Adipocyte (in vitro differentiated cells): ENCODE data around the gene ECEL1.

Experiments
- DNase-seq: peaks from one replicate; pipeline ENCODE4 v3.0.0-alpha.2; 2015; ENCODE audit warnings: low read depth
- H3K27me3 ChIP-seq: replicated peaks from 2 replicates; pipeline ENCODE4 v1.7.0; 2013; ENCODE audit warnings: mild to moderate bottlenecking, low read length, moderate library complexity; ENCODE audit not compliant: control insufficient read depth, insufficient read depth
- H3K36me3 ChIP-seq: 2 replicates; pipeline ENCODE4 v1.7.0; 2013; ENCODE audit warnings: low read length, mild to moderate bottlenecking, moderate library complexity; ENCODE audit not compliant: control insufficient read depth, insufficient read depth, severe bottlenecking
- H3K4me1 ChIP-seq: 2 replicates; pipeline ENCODE4 v1.7.0; 2013; ENCODE audit warnings: mild to moderate bottlenecking, low read length, moderate library complexity; ENCODE audit not compliant: control insufficient read depth, insufficient read depth
- H3K4me3 ChIP-seq: 2 replicates; pipeline ENCODE4 v1.7.0; 2013; ENCODE audit warnings: mild to moderate bottlenecking, low read length, moderate library complexity
- H3K9ac ChIP-seq: 2 replicates; pipeline ENCODE4 v1.7.0; 2013; ENCODE audit warnings: mild to moderate bottlenecking, low read length, moderate library complexity
- H3K9me3 ChIP-seq: 2 replicates; pipeline ENCODE4 v1.7.0; 2013; ENCODE audit warnings: mild to moderate bottlenecking, low read length, moderate library complexity; ENCODE audit not compliant: control insufficient read depth

ECEL1 gene

DNA sequence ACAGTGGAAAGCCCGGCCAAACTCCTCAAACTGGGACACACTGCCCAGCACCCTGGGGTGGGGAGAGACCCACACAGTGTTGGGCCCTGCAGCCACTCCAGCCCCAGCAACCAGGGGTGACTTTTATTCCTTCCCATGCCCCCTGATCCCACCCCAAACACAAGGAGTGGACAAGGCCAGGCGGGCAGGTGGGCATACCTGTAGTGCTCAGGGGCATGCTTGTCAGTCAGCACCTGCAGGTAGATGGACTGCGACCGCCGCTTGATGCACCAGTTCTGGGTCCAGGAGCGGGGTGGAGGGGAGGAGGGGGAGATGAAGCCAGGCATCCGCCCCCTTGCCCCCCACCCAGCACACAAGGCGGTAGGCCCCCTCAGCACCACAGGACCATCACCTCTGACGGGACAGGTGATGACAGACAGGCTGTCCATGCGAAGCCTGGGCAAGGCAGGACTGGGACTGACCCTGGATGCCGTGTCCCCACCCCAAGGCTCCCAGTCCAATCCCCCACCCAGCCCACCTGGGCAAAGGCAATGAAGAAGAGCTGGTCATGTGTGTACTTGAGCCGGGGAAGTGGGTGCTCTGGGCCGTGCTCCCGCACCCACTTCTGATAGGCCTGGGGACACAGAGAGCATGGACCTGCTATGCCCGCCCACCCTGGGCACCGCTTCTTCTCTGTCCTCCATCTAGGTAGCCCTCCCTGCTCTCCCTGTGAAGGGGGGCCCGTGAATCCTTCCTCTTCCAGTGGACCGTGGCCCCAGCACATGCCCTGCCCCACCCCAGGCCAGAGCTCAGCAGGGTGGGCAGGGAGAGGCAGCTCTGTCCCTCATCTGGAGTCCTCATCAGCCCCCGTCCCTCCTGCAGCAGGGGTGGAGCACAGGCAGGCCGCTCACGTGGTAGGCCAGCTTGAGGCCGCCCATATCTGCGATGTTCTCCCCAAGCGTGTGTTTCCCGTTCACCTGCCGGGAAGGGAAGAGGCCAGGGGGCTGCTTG lies 7.1 kb downstream of the ECEL1 start:
- Histone ChIP-seq H3K4me1 (no peaks in the 10 kb centered on the region), H3K27me3 (peaks cover 70% of the 10 kb centered on the region), H3K4me3 (no peak overlapping the region), H3K36me3 (no peaks in the 10 kb centered on the region), H3K9me3 (no peaks in the 10 kb centered on the region), H3K9ac (no peak overlapping the region)
- DNase-seq = no peak

DNA sequence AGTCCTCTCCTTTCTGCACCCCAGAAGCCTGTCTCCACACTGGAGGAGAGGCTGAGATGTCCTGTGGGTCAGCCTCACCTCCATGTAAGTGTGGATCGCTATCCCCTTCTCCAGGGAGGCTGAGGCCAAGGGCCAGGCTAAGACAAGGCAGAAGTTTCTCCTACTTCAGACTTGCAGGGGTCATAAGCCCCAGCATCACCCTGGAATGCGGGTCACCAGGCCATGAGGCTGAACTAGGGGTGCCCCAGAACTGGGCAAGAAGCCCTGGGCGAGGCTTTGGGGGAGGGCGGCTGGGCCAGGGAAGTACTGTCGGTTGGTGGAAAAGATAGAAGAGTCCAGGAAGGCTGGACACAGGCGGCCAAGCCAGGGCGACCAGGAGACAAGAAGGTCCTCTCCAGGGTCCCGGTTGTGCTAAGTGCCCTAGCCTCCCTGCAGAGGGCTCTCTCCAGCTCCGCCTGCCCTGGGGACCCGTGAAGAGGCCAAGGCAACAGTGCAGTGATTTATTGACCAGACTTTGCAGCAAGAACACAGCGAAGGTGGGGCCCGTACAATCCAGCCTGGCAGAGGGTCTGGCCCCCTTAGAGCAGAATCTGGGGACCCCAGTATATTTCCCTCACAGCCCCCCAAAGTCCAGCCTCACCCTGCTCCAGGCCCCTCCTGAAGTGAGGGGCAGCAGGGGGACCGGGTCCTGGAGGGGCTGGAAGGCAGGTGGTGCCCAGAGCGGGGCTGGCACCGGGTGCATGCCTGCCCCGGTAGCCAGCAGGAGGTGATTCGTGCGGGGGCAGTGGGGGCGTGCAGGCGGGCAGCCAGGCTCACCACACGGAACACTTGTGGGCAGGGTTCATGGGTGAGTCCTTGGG lies 8.1 kb downstream of the ECEL1 start:
- peaks cover 69% of the 10 kb centered on the region for H3K27me3 ChIP-seq
- H3K4me1 ChIP-seq = no peaks in the 10 kb centered on the region
- DNase-seq = no peak
- no peak overlapping the region for H3K9ac ChIP-seq
- H3K9me3 ChIP-seq = no peaks in the 10 kb centered on the region
- no peak overlapping the region for H3K4me3 ChIP-seq
- H3K36me3 ChIP-seq = no peaks in the 10 kb centered on the region

DNA sequence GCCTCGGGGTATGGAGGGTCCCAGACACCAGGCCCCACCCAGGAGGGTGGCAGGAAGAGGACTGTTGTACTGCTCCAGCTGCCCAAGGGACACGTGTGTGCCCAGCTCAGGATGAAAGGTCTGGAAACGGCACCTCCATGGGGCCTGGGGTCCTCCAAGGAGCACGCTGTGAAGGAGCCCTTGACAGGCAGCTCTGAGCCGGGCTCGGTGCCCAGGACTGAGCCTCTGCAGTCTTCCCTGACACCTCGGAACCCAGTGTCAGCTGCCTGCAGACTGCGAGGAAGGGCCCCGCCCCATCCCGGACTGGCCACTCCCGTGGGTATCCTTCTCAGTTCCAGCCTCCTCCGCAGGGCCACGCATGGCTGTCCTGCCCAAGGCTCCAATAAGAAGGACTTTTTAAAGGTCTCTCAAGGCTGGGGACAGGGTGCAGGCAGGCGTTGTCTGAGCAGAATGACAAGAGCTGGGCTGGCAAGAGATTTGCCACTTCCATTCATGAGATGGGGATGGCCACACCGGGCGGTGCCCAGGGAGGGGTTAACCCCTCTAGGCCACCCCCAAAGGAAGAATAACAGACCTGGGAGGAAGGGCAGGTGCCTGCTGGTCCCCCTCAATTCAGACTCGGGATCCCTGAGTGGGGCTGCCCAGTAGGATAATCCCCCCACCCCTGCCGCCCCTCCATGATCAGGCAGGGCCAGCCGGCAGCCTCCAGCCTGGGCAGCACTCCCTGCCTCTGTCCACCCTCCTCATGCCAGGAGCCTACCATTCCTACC lies 8.9 kb downstream of the ECEL1 start:
- H3K36me3 ChIP-seq = no peaks in the 10 kb centered on the region
- peaks cover 69% of the 10 kb centered on the region for H3K27me3 ChIP-seq
- DNase-seq = no peak
- H3K4me3 ChIP-seq = no peak overlapping the region
- H3K4me1 ChIP-seq = no peaks in the 10 kb centered on the region
- no peak overlapping the region for H3K9ac ChIP-seq
- no peaks in the 10 kb centered on the region for H3K9me3 ChIP-seq

DNA sequence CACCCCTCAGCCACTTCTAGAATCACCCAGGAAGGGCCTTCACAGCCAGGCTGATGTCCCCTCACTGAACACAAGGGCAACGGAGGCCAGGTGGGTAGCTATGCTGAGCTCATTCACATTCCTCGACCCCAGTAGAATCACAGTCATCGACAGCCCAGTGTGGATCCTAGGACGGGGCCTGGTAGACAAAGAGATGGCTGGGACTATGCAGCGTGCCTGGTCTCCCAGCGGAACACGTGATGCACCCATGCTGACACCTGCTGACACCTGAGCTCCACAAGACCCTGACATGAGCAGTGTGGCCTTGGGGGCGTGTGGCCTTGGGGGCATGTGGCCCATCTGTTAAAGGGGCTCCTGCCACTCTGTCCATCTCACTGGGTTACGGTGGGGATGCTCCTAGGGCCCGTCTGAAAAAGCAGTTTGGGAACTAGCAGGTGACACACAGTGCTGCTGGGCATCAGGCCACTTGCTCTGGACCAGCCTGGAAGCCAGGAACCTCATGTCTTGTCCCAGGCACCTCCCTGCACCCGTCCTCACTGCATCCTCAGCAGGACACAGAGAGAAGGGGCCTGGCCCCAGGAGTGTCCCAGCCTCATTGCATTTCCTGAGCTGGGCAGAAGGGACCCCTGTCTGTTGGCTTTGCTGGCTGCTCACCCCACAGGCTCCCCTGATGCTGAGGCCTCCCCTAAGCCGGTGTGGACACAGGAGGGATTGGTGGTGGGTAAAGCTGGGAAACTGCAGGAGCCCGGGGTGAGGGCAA lies 9.7 kb downstream of the ECEL1 start:
- Histone ChIP-seq H3K9ac (no peak overlapping the region), H3K36me3 (no peaks in the 10 kb centered on the region), H3K4me1 (no peaks in the 10 kb centered on the region), H3K4me3 (no peak overlapping the region), H3K9me3 (no peaks in the 10 kb centered on the region), H3K27me3 (peaks cover 70% of the 10 kb centered on the region)
- no peak for DNase-seq

DNA sequence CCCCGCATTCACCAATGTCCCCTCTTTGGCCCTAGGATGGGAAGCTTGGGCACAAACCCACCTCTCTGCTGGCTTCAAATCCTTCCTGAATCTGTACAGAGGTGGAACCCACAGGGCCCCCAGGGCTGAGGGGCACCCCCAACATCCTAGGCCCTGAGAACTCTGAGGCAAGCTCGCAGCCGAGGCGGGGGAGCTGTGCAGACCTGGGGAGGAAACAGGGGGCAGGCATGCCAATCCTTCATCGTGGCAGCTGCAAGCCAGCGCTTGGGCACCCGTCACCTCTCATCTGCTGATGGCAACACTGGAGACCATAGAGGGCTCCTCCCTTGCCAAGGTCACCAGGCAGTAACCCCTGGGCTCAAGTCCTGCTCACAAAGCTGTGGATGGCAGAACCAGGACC lies 10.8 kb downstream of the ECEL1 start:
- H3K36me3 ChIP-seq = no peaks in the 10 kb centered on the region
- H3K9ac ChIP-seq = no peak overlapping the region
- H3K27me3 ChIP-seq = peaks cover 70% of the 10 kb centered on the region
- H3K4me1 ChIP-seq = no peaks in the 10 kb centered on the region
- H3K4me3 ChIP-seq = no peak overlapping the region
- peaks cover 11% of the 10 kb centered on the region for H3K9me3 ChIP-seq
- DNase-seq = no peak

DNA sequence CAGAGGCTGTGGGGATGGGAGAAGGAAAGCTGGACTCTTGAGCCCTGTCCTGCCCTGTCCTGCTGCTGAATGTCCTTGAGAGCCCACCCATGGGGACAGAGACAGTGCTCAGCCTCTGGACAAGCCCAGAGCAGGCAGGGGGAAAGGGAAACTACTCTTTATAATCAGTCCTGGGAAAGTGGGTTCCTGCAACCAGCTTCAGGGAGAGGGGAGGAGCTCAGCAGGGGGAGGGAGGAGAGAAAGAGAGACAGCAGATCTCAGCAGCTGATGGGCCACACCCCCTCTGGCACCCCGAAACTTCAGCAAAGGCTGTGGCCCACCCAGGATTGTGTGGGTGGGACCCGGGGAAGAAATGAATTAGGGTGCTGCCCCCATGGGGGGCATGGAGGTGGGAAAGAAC lies 11.6 kb downstream of the ECEL1 start:
- Histone ChIP-seq H3K27me3 (peaks cover 71% of the 10 kb centered on the region), H3K9ac (no peak overlapping the region), H3K36me3 (no peaks in the 10 kb centered on the region), H3K9me3 (peaks cover 16% of the 10 kb centered on the region), H3K4me1 (no peaks in the 10 kb centered on the region), H3K4me3 (no peak overlapping the region)
- no peak for DNase-seq

DNA sequence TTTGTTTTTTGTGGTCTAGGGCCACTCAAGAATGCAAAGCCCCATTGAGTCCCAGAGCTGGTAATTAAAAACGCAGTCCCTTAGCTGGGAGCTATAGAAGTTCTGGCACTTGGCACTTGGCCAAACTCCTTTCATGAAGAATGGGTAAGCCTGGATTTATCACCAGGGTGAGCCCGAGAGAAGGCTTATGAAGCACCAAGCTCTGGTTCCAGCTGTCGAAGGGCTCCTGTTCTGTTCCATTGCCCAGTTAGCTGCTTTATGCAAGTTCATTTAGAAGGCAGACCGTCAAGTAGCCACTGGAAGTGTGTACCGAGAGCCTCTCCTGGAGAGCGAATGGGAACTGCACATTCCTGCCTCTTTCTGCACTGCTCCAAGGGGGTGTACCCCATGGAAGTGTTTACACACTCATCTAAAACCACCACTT lies 14.2 kb downstream of the ECEL1 start:
- Histone ChIP-seq H3K27me3 (peaks cover 65% of the 10 kb centered on the region), H3K9ac (no peak overlapping the region), H3K9me3 (peaks cover 16% of the 10 kb centered on the region), H3K4me3 (no peak overlapping the region), H3K4me1 (no peaks in the 10 kb centered on the region), H3K36me3 (no peaks in the 10 kb centered on the region)
- no peak for DNase-seq

DNA sequence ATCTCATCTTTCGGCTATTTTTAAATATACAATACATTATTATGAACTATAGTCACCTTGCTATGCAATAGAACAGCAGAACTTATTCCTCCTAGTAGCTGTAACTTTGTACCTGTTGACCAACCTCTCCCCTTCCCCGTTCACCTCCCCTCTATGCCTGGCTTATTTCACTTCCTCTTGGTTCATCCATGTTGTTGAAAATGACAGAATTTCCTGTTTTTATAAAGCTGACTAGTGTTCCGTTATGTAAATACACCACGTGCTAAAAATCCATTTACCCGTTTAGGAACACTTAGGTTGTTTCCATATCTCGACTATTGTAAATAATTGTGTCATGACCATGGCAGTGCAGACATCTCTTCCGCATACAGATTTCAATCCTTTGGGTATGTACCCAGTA lies 21.4 kb downstream of the ECEL1 start:
- no peak for DNase-seq
- H3K27me3 ChIP-seq = peaks cover 39% of the 10 kb centered on the region
- H3K36me3 ChIP-seq = no peaks in the 10 kb centered on the region
- no peak overlapping the region for H3K4me3 ChIP-seq
- no peaks in the 10 kb centered on the region for H3K4me1 ChIP-seq
- H3K9ac ChIP-seq = no peak overlapping the region
- H3K9me3 ChIP-seq = no peaks in the 10 kb centered on the region

DNA sequence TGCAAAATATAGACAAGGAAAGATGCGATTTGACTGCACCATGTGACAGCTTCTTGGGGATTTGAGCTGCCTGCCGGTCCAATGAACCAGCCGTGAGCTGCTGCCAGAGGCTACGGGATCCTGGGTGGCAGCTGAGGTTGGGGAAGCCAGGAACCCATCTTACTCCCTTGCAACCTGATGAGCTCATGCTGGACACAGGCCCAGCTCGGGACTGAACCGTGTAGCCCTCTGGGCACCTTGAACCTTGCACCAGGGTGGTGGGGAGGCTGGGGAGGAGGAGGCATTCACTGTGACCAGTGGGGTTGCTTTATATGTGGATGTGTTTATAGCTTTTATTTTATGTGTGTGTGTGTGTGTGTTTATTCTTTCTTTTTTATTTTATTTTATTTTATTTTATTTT lies 22.6 kb downstream of the ECEL1 start:
- H3K4me1 ChIP-seq = no peaks in the 10 kb centered on the region
- no peak overlapping the region for H3K9ac ChIP-seq
- DNase-seq = no peak
- H3K4me3 ChIP-seq = no peak overlapping the region
- no peaks in the 10 kb centered on the region for H3K9me3 ChIP-seq
- peaks cover 35% of the 10 kb centered on the region for H3K27me3 ChIP-seq
- no peaks in the 10 kb centered on the region for H3K36me3 ChIP-seq

DNA sequence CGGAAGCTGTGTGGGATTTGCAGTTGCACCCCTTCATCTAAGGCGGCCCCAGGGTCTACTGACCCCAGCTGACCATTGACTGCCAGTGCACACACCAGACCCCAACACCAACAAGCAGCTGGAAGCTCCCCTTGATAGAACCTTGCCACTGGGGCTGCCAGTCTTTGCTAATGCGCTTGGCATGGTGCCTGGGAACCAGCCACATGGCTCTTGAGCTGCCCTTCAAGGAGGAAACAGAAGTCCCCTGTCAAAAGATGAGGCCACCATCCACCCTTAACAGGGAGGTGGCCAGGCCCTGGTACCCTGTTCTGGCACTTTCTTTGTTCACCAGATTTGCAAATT lies 23.1 kb downstream of the ECEL1 start:
- Histone ChIP-seq H3K4me1 (no peaks in the 10 kb centered on the region), H3K9ac (no peak overlapping the region), H3K36me3 (no peaks in the 10 kb centered on the region), H3K4me3 (no peak overlapping the region), H3K9me3 (no peaks in the 10 kb centered on the region), H3K27me3 (peaks cover 38% of the 10 kb centered on the region)
- no peak for DNase-seq
